ENCODE results near the gene GGTA1. TPM values are rescaled to one million over a fixed set of nuclear protein-coding genes. Genes with fewer than 3 reads are reported as not detected.

The GGTA1 gene
- total and polyA plus RNA-seq, 9 of the 15 experiments (the other 6 are each of a cell fraction or from before 2014, with no cell fraction given): 0.04 to 0.15 TPM; not detected in 7

GRCh38 chr9:121452085-121452484 lies 47.6 kb downstream of the GGTA1 start:
- Histone ChIP-seq H3K4me1 (replicated peaks in 1 of 2; ENCODE audit: control insufficient read depth in 2 of 2, insufficient read depth in 2 of 2, low read length in 2 of 2) (no peaks in the 10 kb centered on the region), H3K9ac (ENCODE audit: insufficient read depth in 1 of 2, low read depth in 2 of 2, low read length in 2 of 2) (no peak overlapping the region), H3K4me3 (no peak overlapping the region), H3K4me2 (ENCODE audit: insufficient read depth, low read length) (no peak overlapping the region), H4K20me1 (replicated peaks; ENCODE audit: control insufficient read depth, insufficient read depth, low read length) (no peaks in the 10 kb centered on the region), H3K79me2 (ENCODE audit: control insufficient read depth, insufficient read depth, low read length) (no peaks in the 10 kb centered on the region), H3K9me1 (ENCODE audit: control insufficient read depth, insufficient read depth, low read length) (no peaks in the 10 kb centered on the region), H2AFZ (ENCODE audit: low read depth, low read length) (no peak overlapping the region), H3K9me3 (replicated peaks; ENCODE audit: control insufficient read depth, insufficient read depth, low read depth, low read length) (no peaks in the 10 kb centered on the region), H3K27me3 (ENCODE audit: control insufficient read depth in 2 of 2, insufficient read depth in 2 of 2, low read length in 2 of 2) (peaks cover 1 to 8% of the 10 kb centered on the region in 2 experiments; a peak in 2 of 5 replicates), H3K27ac (ENCODE audit: extremely low read depth, low read depth, low read length) (no peak overlapping the region), H3K36me3 (ENCODE audit: control insufficient read depth, insufficient read depth, low read length) (no peaks in the 10 kb centered on the region)
- POLR2A ChIA-PET: interaction anchor here (0.8 to 1.0 kb wide), 2 partner anchors 11 kb away, joined by 3 read pairs; no protein-coding TSS in a partner anchor
- FAIRE-seq: no peak
- TF ChIP-seq NFXL1 (CRISPR knock-in tag; IDR thresholded peaks at IDR 0.05): no peak
- no peak for TF ChIP-seq PHTF2 (CRISPR knock-in tag; IDR thresholded peaks at IDR 0.05)
- no peak for TF ChIP-seq SNIP1 (IDR thresholded peaks at IDR 0.05; ENCODE audit: low read depth)
- TF ChIP-seq ATF3 (IDR thresholded peaks at IDR 0.05): no peak
- no peak for TF ChIP-seq ATF3 (CRISPR knock-in tag; conservative IDR thresholded peaks at IDR 0.05)
- TF ChIP-seq PHB (CRISPR knock-in tag; IDR thresholded peaks at IDR 0.05): no peak
- TF ChIP-seq E2F5 (CRISPR knock-in tag; IDR thresholded peaks at IDR 0.05): no peak
- no peak for TF ChIP-seq BRD9 (IDR thresholded peaks at IDR 0.05; ENCODE audit: low read depth, partially characterized antibody)
- TF ChIP-seq HLTF (IDR thresholded peaks at IDR 0.05): no peak
- no peak for TF ChIP-seq SMARCE1 (IDR thresholded peaks at IDR 0.05)
- no peak for DNase-seq (ENCODE audit: extremely low read depth in 1 of 4, low spot score in 3 of 4)
- in situ Hi-C loops (cut with MboI): no loop called here
- CTCF ChIA-PET (ENCODE audit: low intra/inter-chr PET ratio): no interaction called here
- intact Hi-C loops (cut with micrococcal nuclease): no loop called here
- no TSS peak for BruUV-seq (replicated peaks)
- 24% methylated on average over 5 of the region's 6 CpGs for WGBS (ENCODE audit: insufficient coverage, low coverage, missing lambda C conversion rate)
- ATAC-seq: no peak
